Measurements from ENCODE around the gene BRIP1.

BRIP1 gene

GRCh38 chr17:61658183-61658582 lies 205.1 kb downstream of the BRIP1 start:
- Histone ChIP-seq H3K9me3 (ENCODE audit: control insufficient read depth in 1 of 2, low read length in 2 of 2) (no peaks in the 10 kb centered on the region), H3K4me3 (ENCODE audit: low read depth in 1 of 2, low read length in 2 of 2) (no peak overlapping the region), H3K9ac (ENCODE audit: low read depth in 1 of 2, low read length in 2 of 2) (no peak overlapping the region), H3K4me1 (ENCODE audit: control insufficient read depth in 1 of 2, insufficient read depth in 2 of 2, low read length in 2 of 2) (no peaks in the 10 kb centered on the region), H3K36me3 (ENCODE audit: control insufficient read depth in 1 of 2, insufficient read depth in 2 of 2, low read length in 2 of 2) (no peaks in the 10 kb centered on the region), H3K27ac (ENCODE audit: low read depth, low read length) (no peak overlapping the region), H3K27me3 (ENCODE audit: control insufficient read depth in 1 of 2, insufficient read depth in 2 of 2, low read length in 2 of 2) (peaks cover 0 to 3% of the 10 kb centered on the region in 2 donors)

DNA sequence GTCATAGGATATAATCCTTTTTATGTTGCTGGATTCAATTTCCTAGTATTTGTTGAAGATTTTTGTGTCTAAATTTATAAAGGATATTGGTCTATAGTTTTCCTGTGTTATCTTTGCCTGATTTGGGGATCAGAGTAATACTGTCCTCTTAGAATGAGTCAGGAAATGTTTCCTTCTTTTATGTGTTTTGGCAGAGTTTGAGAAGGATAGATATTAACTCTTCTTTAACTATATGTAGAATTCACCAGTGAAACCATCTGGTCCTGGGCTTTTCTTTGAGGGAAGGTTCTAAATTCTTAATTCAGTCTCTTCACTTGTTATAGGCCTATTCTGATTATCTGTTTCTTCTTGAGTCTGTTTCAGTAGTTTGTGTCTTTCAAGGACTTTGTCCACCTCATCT lies 206.0 kb downstream of the BRIP1 start:
- no peaks in the 10 kb centered on the region for H3K36me3 ChIP-seq (ENCODE audit: control insufficient read depth in 1 of 2, insufficient read depth in 2 of 2, low read length in 2 of 2)
- peaks cover 0 to 2% of the 10 kb centered on the region in 2 donors for H3K27me3 ChIP-seq (ENCODE audit: control insufficient read depth in 1 of 2, insufficient read depth in 2 of 2, low read length in 2 of 2)
- H3K27ac ChIP-seq (ENCODE audit: low read depth, low read length), result no peak overlapping the region
- no peak overlapping the region for H3K4me3 ChIP-seq (ENCODE audit: low read depth in 1 of 2, low read length in 2 of 2)
- no peaks in the 10 kb centered on the region for H3K9me3 ChIP-seq (ENCODE audit: control insufficient read depth in 1 of 2, low read length in 2 of 2)
- H3K4me1 ChIP-seq (ENCODE audit: control insufficient read depth in 1 of 2, insufficient read depth in 2 of 2, low read length in 2 of 2), result no peaks in the 10 kb centered on the region
- H3K9ac ChIP-seq (ENCODE audit: low read depth in 1 of 2, low read length in 2 of 2), result no peak overlapping the region

DNA sequence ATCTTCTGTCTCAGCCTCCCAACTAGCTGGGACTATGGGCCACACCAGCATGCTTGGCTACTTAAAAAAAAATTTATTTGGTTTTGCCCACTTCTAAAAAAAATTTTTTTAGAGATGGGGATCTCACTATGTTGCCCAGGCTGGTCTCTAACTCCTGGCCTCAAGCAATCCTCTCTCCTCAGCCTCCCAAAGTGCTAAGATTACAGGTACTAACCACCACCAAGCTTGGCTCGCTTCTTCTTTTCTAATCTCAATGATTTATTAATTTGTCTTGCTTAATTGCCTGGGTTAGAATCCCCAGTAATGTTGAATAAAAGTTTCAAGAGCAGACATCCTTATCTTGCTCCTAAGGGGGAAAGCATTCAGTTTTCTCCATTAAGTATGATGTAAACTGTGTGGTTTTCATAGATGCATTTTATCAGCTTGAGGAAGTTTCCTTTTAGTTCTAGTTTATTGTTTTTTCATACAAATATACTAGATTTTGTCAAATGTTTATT lies 206.6 kb downstream of the BRIP1 start:
- H3K4me1 ChIP-seq (ENCODE audit: control insufficient read depth in 1 of 2, insufficient read depth in 2 of 2, low read length in 2 of 2), result no peaks in the 10 kb centered on the region
- no peak overlapping the region for H3K4me3 ChIP-seq (ENCODE audit: low read depth in 1 of 2, low read length in 2 of 2)
- H3K9ac ChIP-seq (ENCODE audit: low read depth in 1 of 2, low read length in 2 of 2), result no peak overlapping the region
- H3K36me3 ChIP-seq (ENCODE audit: control insufficient read depth in 1 of 2, insufficient read depth in 2 of 2, low read length in 2 of 2), result no peaks in the 10 kb centered on the region
- H3K27ac ChIP-seq (ENCODE audit: low read depth, low read length), result no peak overlapping the region
- no peaks in the 10 kb centered on the region for H3K9me3 ChIP-seq (ENCODE audit: control insufficient read depth in 1 of 2, low read length in 2 of 2)
- H3K27me3 ChIP-seq (ENCODE audit: control insufficient read depth in 1 of 2, insufficient read depth in 2 of 2, low read length in 2 of 2), result no peaks in the 10 kb centered on the region

GRCh38 chr17:61650749-61651148 lies 212.6 kb downstream of the BRIP1 start:
- no peaks in the 10 kb centered on the region for H3K9me3 ChIP-seq (ENCODE audit: control insufficient read depth in 1 of 2, low read length in 2 of 2)
- H3K9ac ChIP-seq (ENCODE audit: low read depth in 1 of 2, low read length in 2 of 2), result no peak overlapping the region
- no peak overlapping the region for H3K27ac ChIP-seq (ENCODE audit: low read depth, low read length)
- no peaks in the 10 kb centered on the region for H3K4me1 ChIP-seq (ENCODE audit: control insufficient read depth in 1 of 2, insufficient read depth in 2 of 2, low read length in 2 of 2)
- H3K27me3 ChIP-seq (ENCODE audit: control insufficient read depth in 1 of 2, insufficient read depth in 2 of 2, low read length in 2 of 2), result no peaks in the 10 kb centered on the region
- H3K4me3 ChIP-seq (ENCODE audit: low read depth in 1 of 2, low read length in 2 of 2), result no peak overlapping the region
- no peaks in the 10 kb centered on the region for H3K36me3 ChIP-seq (ENCODE audit: control insufficient read depth in 1 of 2, insufficient read depth in 2 of 2, low read length in 2 of 2)

DNA sequence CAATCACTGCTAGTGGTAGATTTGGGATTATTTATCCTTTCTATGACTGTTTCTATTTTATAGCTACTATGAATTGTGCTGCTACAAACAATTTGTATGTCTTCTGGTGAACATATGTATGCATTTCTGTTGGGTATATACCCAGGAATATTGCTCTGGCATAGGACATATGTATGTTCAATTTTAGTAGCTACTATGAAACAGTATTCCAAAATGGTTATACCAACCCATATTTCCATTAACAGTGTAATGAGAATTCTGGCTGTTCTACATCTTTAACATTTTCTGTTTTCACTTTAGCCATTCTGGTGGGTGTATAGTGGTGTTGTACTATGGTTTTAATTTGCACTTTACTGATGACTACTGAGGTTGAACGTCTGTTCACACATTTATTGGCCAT lies 214.7 kb downstream of the BRIP1 start:
- Histone ChIP-seq H3K4me3 (ENCODE audit: low read depth in 1 of 2, low read length in 2 of 2) (no peak overlapping the region), H3K9me3 (ENCODE audit: control insufficient read depth in 1 of 2, low read length in 2 of 2) (no peaks in the 10 kb centered on the region), H3K27me3 (ENCODE audit: control insufficient read depth in 1 of 2, insufficient read depth in 2 of 2, low read length in 2 of 2) (no peaks in the 10 kb centered on the region), H3K9ac (ENCODE audit: low read depth in 1 of 2, low read length in 2 of 2) (no peak overlapping the region), H3K27ac (ENCODE audit: low read depth, low read length) (no peak overlapping the region), H3K4me1 (ENCODE audit: control insufficient read depth in 1 of 2, insufficient read depth in 2 of 2, low read length in 2 of 2) (no peaks in the 10 kb centered on the region), H3K36me3 (ENCODE audit: control insufficient read depth in 1 of 2, insufficient read depth in 2 of 2, low read length in 2 of 2) (no peaks in the 10 kb centered on the region)

- no peaks in the 10 kb centered on the region for H3K9me3 ChIP-seq (ENCODE audit: control insufficient read depth in 1 of 2, low read length in 2 of 2)
- no peaks in the 10 kb centered on the region for H3K36me3 ChIP-seq (ENCODE audit: control insufficient read depth in 1 of 2, insufficient read depth in 2 of 2, low read length in 2 of 2)
- H3K9ac ChIP-seq (ENCODE audit: low read depth in 1 of 2, low read length in 2 of 2), result no peak overlapping the region
- no peaks in the 10 kb centered on the region for H3K27me3 ChIP-seq (ENCODE audit: control insufficient read depth in 1 of 2, insufficient read depth in 2 of 2, low read length in 2 of 2)
- no peaks in the 10 kb centered on the region for H3K4me1 ChIP-seq (ENCODE audit: control insufficient read depth in 1 of 2, insufficient read depth in 2 of 2, low read length in 2 of 2)
- H3K27ac ChIP-seq (ENCODE audit: low read depth, low read length), result no peak overlapping the region
- H3K4me3 ChIP-seq (ENCODE audit: low read depth in 1 of 2, low read length in 2 of 2), result no peak overlapping the region
These were observed 216.3 kb downstream of the BRIP1 start for GRCh38 chr17:61647047-61647446.

DNA sequence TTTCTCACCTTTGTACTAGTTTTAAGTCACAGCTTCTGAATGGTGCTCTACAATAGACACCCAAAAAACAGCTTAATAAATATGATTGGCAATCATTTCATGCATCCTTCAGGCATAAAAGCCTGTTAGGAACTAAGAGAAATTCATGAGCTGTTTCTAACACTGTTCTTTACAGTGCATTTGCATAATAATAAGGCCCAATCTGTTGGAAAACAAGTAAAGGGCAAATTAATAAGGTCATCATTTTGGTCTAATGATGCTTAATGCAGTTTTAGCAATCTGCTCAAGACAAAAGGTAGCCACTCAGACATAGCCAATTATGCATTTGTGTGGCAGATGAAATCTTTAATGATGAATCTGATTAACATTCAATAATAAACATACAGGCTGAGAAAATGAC lies 216.8 kb downstream of the BRIP1 start:
- no peak overlapping the region for H3K4me3 ChIP-seq (ENCODE audit: low read depth in 1 of 2, low read length in 2 of 2)
- H3K9me3 ChIP-seq (ENCODE audit: control insufficient read depth in 1 of 2, low read length in 2 of 2), result no peaks in the 10 kb centered on the region
- no peaks in the 10 kb centered on the region for H3K36me3 ChIP-seq (ENCODE audit: control insufficient read depth in 1 of 2, insufficient read depth in 2 of 2, low read length in 2 of 2)
- no peak overlapping the region for H3K9ac ChIP-seq (ENCODE audit: low read depth in 1 of 2, low read length in 2 of 2)
- H3K27ac ChIP-seq (ENCODE audit: low read depth, low read length), result no peak overlapping the region
- H3K4me1 ChIP-seq (ENCODE audit: control insufficient read depth in 1 of 2, insufficient read depth in 2 of 2, low read length in 2 of 2), result no peaks in the 10 kb centered on the region
- H3K27me3 ChIP-seq (ENCODE audit: control insufficient read depth in 1 of 2, insufficient read depth in 2 of 2, low read length in 2 of 2), result no peaks in the 10 kb centered on the region

DNA sequence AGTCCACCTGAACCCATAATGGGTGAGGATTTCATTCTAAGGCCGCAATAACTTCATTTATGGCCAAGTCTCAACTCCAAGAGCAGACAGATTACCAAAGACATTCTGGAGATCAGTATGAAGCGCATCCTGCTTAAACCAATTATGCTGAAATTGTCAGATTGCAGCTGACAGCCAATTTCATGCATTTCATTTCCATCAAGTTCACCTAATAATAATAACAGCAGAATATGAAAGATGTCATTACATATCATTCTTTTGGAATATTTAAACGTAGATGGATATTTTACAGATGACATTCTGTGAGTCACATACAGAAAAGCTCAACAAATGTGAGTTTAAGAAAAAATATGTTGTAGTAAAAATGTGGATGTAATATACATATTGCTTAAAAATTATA lies 217.4 kb downstream of the BRIP1 start:
- Histone ChIP-seq H3K9ac (ENCODE audit: low read depth in 1 of 2, low read length in 2 of 2) (no peak overlapping the region), H3K36me3 (ENCODE audit: control insufficient read depth in 1 of 2, insufficient read depth in 2 of 2, low read length in 2 of 2) (no peaks in the 10 kb centered on the region), H3K4me3 (ENCODE audit: low read depth in 1 of 2, low read length in 2 of 2) (no peak overlapping the region), H3K27ac (ENCODE audit: low read depth, low read length) (no peak overlapping the region), H3K9me3 (ENCODE audit: control insufficient read depth in 1 of 2, low read length in 2 of 2) (no peaks in the 10 kb centered on the region), H3K4me1 (ENCODE audit: control insufficient read depth in 1 of 2, insufficient read depth in 2 of 2, low read length in 2 of 2) (no peaks in the 10 kb centered on the region), H3K27me3 (ENCODE audit: control insufficient read depth in 1 of 2, insufficient read depth in 2 of 2, low read length in 2 of 2) (no peaks in the 10 kb centered on the region)

GRCh38 chr17:61644800-61645774 lies 218.2 kb downstream of the BRIP1 start:
- Histone ChIP-seq H3K4me1 (ENCODE audit: control insufficient read depth in 1 of 2, insufficient read depth in 2 of 2, low read length in 2 of 2) (no peaks in the 10 kb centered on the region), H3K4me3 (ENCODE audit: low read depth in 1 of 2, low read length in 2 of 2) (no peak overlapping the region), H3K36me3 (ENCODE audit: control insufficient read depth in 1 of 2, insufficient read depth in 2 of 2, low read length in 2 of 2) (no peaks in the 10 kb centered on the region), H3K9ac (ENCODE audit: low read depth in 1 of 2, low read length in 2 of 2) (no peak overlapping the region), H3K27ac (ENCODE audit: low read depth, low read length) (no peak overlapping the region), H3K27me3 (ENCODE audit: control insufficient read depth in 1 of 2, insufficient read depth in 2 of 2, low read length in 2 of 2) (no peaks in the 10 kb centered on the region), H3K9me3 (ENCODE audit: control insufficient read depth in 1 of 2, low read length in 2 of 2) (no peaks in the 10 kb centered on the region)

DNA sequence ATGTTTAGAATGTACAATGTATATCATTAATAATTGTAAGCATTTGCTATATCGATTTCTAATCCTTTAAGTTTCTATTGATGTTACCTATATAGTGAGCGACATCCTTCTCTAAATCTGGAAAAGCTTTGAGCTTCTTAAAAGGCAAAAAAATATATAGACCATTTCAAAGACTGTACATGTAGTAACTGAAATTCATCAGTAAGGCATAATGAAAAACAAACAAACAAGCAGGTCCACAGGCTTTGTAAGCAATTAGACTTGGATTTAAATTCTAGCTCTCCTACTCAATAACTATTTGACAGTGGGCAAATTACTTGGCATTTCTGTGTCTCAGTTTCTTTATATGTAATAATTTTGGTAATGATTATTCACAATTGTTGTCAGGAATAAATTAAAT lies 220.6 kb downstream of the BRIP1 start:
- Histone ChIP-seq H3K27ac (ENCODE audit: low read depth, low read length) (no peak overlapping the region), H3K4me3 (ENCODE audit: low read depth in 1 of 2, low read length in 2 of 2) (no peak overlapping the region), H3K9ac (ENCODE audit: low read depth in 1 of 2, low read length in 2 of 2) (no peak overlapping the region), H3K36me3 (ENCODE audit: control insufficient read depth in 1 of 2, insufficient read depth in 2 of 2, low read length in 2 of 2) (no peaks in the 10 kb centered on the region), H3K9me3 (ENCODE audit: control insufficient read depth in 1 of 2, low read length in 2 of 2) (no peaks in the 10 kb centered on the region), H3K4me1 (ENCODE audit: control insufficient read depth in 1 of 2, insufficient read depth in 2 of 2, low read length in 2 of 2) (no peaks in the 10 kb centered on the region), H3K27me3 (ENCODE audit: control insufficient read depth in 1 of 2, insufficient read depth in 2 of 2, low read length in 2 of 2) (no peaks in the 10 kb centered on the region)
